Activated naive CD4-positive, alpha-beta T cell treated with anti-CD3 and anti-CD28 coated beads, Interleukin-2, amount 50 U/mL, for 24 hours (primary cell): ENCODE results near the gene AMER2.

Experiments used
- H3K27ac Mint-ChIP-seq: one replicate; pipeline ENCODE4 v1.8.0; 2021; ENCODE audit warnings: mild to moderate bottlenecking, mixed read lengths
- H3K27me3 Mint-ChIP-seq: one replicate; pipeline ENCODE4 v1.8.0; 2021; ENCODE audit warnings: mixed read lengths
- H3K36me3 Mint-ChIP-seq: one replicate; pipeline ENCODE4 v1.8.0; 2021; ENCODE audit warnings: mixed read lengths
- H3K4me1 Mint-ChIP-seq: one replicate; pipeline ENCODE4 v1.8.0; 2021; ENCODE audit warnings: mixed read lengths
- H3K4me3 Mint-ChIP-seq: one replicate; pipeline ENCODE4 v1.8.0; 2021; ENCODE audit warnings: mild to moderate bottlenecking, mixed read lengths
- H3K9me3 Mint-ChIP-seq: one replicate; pipeline ENCODE4 v1.8.0; 2021; ENCODE audit warnings: mixed read lengths

AMER2 gene

GRCh38 chr13:25171517-25172302, at the start of gene AMER2:
Gene AMER2, minus strand, starts transcription at chr13:25172288. Its CDS starts 669 bp downstream, at chr13:25171619.
- H3K27me3 Mint-ChIP-seq = peaks cover 43% of the 10 kb centered on the region
- H3K9me3 Mint-ChIP-seq = no peaks in the 10 kb centered on the region
- H3K4me1 Mint-ChIP-seq = peaks cover 11% of the 10 kb centered on the region
- no peaks in the 10 kb centered on the region for H3K36me3 Mint-ChIP-seq
- H3K4me3 Mint-ChIP-seq = peak within 1 kb of the TSS; percentile 51
- no peak within 1 kb of the TSS for H3K27ac Mint-ChIP-seq

- Mint-ChIP-seq H3K27me3 (peaks cover 5% of the 10 kb centered on the region), H3K4me1 (no peaks in the 10 kb centered on the region), H3K4me3 (no peak overlapping the region), H3K36me3 (no peaks in the 10 kb centered on the region), H3K9me3 (no peaks in the 10 kb centered on the region), H3K27ac (no peak overlapping the region)
Observed at GRCh38 chr13:25218019-25218418, 45.9 kb upstream of the AMER2 start.

GRCh38 chr13:25217023-25217885, 45.2 kb upstream of the AMER2 start:
- no peak overlapping the region for H3K27ac Mint-ChIP-seq
- peaks cover 3% of the 10 kb centered on the region for H3K27me3 Mint-ChIP-seq
- H3K36me3 Mint-ChIP-seq = no peaks in the 10 kb centered on the region
- H3K4me3 Mint-ChIP-seq = no peak overlapping the region
- no peaks in the 10 kb centered on the region for H3K4me1 Mint-ChIP-seq
- H3K9me3 Mint-ChIP-seq = no peaks in the 10 kb centered on the region

DNA sequence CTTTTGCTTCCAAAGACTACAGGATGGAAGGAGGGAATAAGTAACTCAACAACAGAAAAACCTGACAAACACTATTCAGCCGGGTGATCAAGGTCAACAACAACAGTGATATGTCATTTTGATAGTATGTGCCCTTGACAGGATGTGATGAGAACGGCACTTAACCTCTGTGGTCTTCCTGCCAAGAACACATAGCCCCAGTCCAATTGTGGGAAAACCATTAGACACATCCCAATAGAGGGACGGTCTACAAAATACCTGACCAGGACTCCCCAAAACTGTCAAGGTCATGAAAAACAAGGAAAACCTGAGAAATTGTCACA, 43.1 kb upstream of the AMER2 start:
- H3K4me1 Mint-ChIP-seq = no peaks in the 10 kb centered on the region
- H3K4me3 Mint-ChIP-seq = no peak overlapping the region
- no peaks in the 10 kb centered on the region for H3K36me3 Mint-ChIP-seq
- no peaks in the 10 kb centered on the region for H3K9me3 Mint-ChIP-seq
- H3K27me3 Mint-ChIP-seq = no peaks in the 10 kb centered on the region
- H3K27ac Mint-ChIP-seq = no peak overlapping the region

- H3K36me3 Mint-ChIP-seq = no peaks in the 10 kb centered on the region
- H3K9me3 Mint-ChIP-seq = no peaks in the 10 kb centered on the region
- H3K4me1 Mint-ChIP-seq = no peaks in the 10 kb centered on the region
- no peak overlapping the region for H3K27ac Mint-ChIP-seq
- H3K27me3 Mint-ChIP-seq = no peaks in the 10 kb centered on the region
- no peak overlapping the region for H3K4me3 Mint-ChIP-seq
Observed at GRCh38 chr13:25214491-25215252, 42.6 kb upstream of the AMER2 start.

- H3K27ac Mint-ChIP-seq = no peak overlapping the region
- H3K9me3 Mint-ChIP-seq = no peaks in the 10 kb centered on the region
- no peaks in the 10 kb centered on the region for H3K36me3 Mint-ChIP-seq
- no peaks in the 10 kb centered on the region for H3K4me1 Mint-ChIP-seq
- no peak overlapping the region for H3K4me3 Mint-ChIP-seq
- H3K27me3 Mint-ChIP-seq = no peaks in the 10 kb centered on the region
Observed at GRCh38 chr13:25213715-25214114, 41.6 kb upstream of the AMER2 start.

GRCh38 chr13:25210842-25211569, 38.9 kb upstream of the AMER2 start:
- no peak overlapping the region for H3K27ac Mint-ChIP-seq
- H3K9me3 Mint-ChIP-seq = no peaks in the 10 kb centered on the region
- H3K4me3 Mint-ChIP-seq = no peak overlapping the region
- no peaks in the 10 kb centered on the region for H3K27me3 Mint-ChIP-seq
- no peaks in the 10 kb centered on the region for H3K4me1 Mint-ChIP-seq
- H3K36me3 Mint-ChIP-seq = no peaks in the 10 kb centered on the region

DNA sequence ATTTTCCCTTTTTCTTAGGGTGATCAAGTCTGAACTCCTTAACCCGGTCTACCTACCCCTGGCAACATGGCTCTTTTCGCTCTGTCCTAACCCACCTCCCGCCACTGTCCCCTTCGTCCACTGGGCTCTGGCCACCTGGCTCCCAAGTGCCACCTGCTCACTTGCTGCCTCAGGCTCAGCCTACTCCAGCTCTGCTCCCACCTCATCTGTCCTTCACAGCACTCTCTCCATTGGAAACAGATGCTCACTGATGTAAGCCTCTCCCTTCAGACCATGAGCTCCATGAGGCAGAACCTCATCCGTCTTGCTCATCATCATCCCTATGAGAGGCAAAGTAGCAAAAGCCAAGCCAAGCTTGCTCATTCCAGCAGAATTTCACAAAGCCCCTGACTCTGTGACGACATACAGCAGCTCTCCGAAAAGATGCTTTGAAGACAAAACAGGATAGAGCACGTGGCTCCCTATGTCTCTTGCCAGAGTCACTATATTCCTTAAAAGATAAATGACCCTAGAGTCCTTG, 35.3 kb upstream of the AMER2 start:
- H3K27me3 Mint-ChIP-seq = no peaks in the 10 kb centered on the region

GRCh38 chr13:25204863-25205262, 32.8 kb upstream of the AMER2 start:
- no peak overlapping the region for H3K27ac Mint-ChIP-seq

More for the DNA sequence above, 35.3 kb upstream of the AMER2 start:
- H3K27ac Mint-ChIP-seq = no peak overlapping the region
- no peaks in the 10 kb centered on the region for H3K36me3 Mint-ChIP-seq
- no peaks in the 10 kb centered on the region for H3K4me1 Mint-ChIP-seq
- no peaks in the 10 kb centered on the region for H3K9me3 Mint-ChIP-seq
- H3K4me3 Mint-ChIP-seq = no peak overlapping the region

GRCh38 chr13:25203127-25203740, 31.1 kb upstream of the AMER2 start:
- no peaks in the 10 kb centered on the region for H3K4me1 Mint-ChIP-seq
- H3K36me3 Mint-ChIP-seq = no peaks in the 10 kb centered on the region
- no peaks in the 10 kb centered on the region for H3K9me3 Mint-ChIP-seq
- H3K4me3 Mint-ChIP-seq = no peak overlapping the region
- peaks cover 2% of the 10 kb centered on the region for H3K27me3 Mint-ChIP-seq
- H3K27ac Mint-ChIP-seq = no peak overlapping the region

More at GRCh38 chr13:25204863-25205262, 32.8 kb upstream of the AMER2 start:
- Mint-ChIP-seq H3K4me3 (no peak overlapping the region), H3K4me1 (no peaks in the 10 kb centered on the region), H3K27me3 (peaks cover 2% of the 10 kb centered on the region), H3K9me3 (no peaks in the 10 kb centered on the region), H3K36me3 (no peaks in the 10 kb centered on the region)

DNA sequence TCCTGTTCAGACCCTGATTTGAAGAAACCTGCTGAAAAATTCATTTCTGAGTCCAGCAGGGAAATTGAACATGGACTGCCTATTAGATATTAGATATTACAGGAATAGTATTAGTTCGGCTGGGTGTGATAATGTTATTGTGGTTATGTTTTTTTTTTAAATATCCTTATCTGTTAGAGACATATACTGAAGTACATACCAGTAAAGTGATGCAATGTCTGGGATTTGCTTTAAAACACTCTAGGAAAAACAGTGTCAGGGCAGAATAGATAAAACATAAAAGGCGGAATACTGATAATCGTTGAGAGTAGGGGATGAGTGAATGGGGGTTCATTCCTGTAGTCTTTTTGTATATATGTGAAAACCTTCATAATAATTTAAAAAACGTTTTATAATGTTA, 28.7 kb upstream of the AMER2 start:
- H3K9me3 Mint-ChIP-seq = no peaks in the 10 kb centered on the region
- no peak overlapping the region for H3K27ac Mint-ChIP-seq
- H3K27me3 Mint-ChIP-seq = peaks cover 2% of the 10 kb centered on the region
- no peaks in the 10 kb centered on the region for H3K4me1 Mint-ChIP-seq
- no peak overlapping the region for H3K4me3 Mint-ChIP-seq
- H3K36me3 Mint-ChIP-seq = no peaks in the 10 kb centered on the region

DNA sequence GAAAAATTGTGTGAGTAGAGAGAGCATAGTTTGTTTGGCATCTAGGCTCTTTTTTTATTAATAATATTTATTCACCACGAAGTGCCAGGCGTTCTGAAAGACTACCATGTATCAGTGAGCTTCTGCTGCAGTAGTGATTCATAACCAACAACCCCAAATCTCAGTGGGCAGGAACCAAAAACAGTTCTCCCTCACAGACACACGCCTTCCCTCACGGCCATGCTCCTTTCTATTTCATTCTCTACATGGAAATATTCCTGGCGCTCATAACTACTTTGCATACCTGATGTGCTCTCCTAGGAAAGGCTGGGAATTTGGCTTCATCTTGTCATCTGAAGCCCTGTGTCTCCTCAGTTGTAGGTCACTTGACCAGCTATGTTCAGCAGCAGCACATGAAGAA, 26.6 kb upstream of the AMER2 start:
- H3K27ac Mint-ChIP-seq = no peak overlapping the region
- no peak overlapping the region for H3K4me3 Mint-ChIP-seq
- no peaks in the 10 kb centered on the region for H3K9me3 Mint-ChIP-seq
- peaks cover 6% of the 10 kb centered on the region for H3K27me3 Mint-ChIP-seq
- no peaks in the 10 kb centered on the region for H3K36me3 Mint-ChIP-seq
- no peaks in the 10 kb centered on the region for H3K4me1 Mint-ChIP-seq

DNA sequence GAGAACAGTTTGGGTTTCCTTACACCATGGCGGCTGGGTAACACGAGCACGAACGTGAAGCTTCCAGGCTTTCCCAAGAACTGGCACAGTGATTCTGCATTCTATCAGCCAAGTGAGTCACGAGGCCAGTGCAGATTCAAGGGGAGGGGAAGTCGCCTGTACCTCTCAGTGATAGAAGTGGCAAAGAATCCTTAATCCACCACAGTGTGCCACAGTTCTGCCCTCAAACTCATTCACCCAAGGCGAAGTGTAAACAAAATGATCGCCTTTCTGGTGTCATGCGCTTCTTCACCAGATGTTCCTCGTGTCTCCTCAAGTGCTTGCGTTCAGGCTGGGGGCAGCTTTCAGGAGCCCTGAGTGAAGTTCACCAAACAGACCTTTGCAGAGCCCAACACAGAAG, 24.9 kb upstream of the AMER2 start:
- peaks cover 14% of the 10 kb centered on the region for H3K27me3 Mint-ChIP-seq
- no peaks in the 10 kb centered on the region for H3K36me3 Mint-ChIP-seq
- H3K4me1 Mint-ChIP-seq = no peaks in the 10 kb centered on the region
- H3K27ac Mint-ChIP-seq = no peak overlapping the region
- H3K4me3 Mint-ChIP-seq = no peak overlapping the region
- no peaks in the 10 kb centered on the region for H3K9me3 Mint-ChIP-seq

DNA sequence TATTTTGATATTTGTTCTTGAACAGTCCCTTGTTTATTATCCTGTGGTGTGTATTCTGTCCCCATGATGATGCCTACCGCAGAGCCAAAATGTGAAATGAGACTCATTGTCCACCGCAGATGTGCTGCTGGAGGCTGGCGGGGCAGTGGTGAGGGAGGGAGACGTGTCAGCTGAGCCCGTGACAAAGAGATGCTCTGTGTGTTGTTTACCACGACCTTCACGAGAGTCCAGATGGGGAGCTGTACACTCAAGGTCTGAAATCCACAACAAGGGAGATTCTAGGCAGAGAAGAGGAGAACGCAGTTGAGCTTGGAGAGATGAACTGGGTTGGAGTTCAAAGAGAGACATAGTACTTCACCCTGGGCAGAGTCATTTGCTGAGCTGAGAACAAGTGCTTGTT, 20.8 kb upstream of the AMER2 start:
- Mint-ChIP-seq H3K4me3 (no peak overlapping the region), H3K27me3 (peaks cover 24% of the 10 kb centered on the region), H3K4me1 (no peaks in the 10 kb centered on the region), H3K9me3 (no peaks in the 10 kb centered on the region), H3K27ac (no peak overlapping the region), H3K36me3 (no peaks in the 10 kb centered on the region)

- no peak overlapping the region for H3K27ac Mint-ChIP-seq
- H3K4me1 Mint-ChIP-seq = no peaks in the 10 kb centered on the region
- H3K36me3 Mint-ChIP-seq = no peaks in the 10 kb centered on the region
- H3K4me3 Mint-ChIP-seq = no peak overlapping the region
- H3K27me3 Mint-ChIP-seq = peaks cover 26% of the 10 kb centered on the region
- H3K9me3 Mint-ChIP-seq = no peaks in the 10 kb centered on the region
Observed at GRCh38 chr13:25192489-25192888, 20.4 kb upstream of the AMER2 start.
